Measurements from ENCODE around the gene VAV2. TPM values are rescaled to one million over a fixed set of nuclear protein-coding genes. Genes with fewer than 3 reads are reported as not detected.

VAV2 gene
- total RNA-seq, 1 donor from 2014 or later = 12.7 TPM

DNA sequence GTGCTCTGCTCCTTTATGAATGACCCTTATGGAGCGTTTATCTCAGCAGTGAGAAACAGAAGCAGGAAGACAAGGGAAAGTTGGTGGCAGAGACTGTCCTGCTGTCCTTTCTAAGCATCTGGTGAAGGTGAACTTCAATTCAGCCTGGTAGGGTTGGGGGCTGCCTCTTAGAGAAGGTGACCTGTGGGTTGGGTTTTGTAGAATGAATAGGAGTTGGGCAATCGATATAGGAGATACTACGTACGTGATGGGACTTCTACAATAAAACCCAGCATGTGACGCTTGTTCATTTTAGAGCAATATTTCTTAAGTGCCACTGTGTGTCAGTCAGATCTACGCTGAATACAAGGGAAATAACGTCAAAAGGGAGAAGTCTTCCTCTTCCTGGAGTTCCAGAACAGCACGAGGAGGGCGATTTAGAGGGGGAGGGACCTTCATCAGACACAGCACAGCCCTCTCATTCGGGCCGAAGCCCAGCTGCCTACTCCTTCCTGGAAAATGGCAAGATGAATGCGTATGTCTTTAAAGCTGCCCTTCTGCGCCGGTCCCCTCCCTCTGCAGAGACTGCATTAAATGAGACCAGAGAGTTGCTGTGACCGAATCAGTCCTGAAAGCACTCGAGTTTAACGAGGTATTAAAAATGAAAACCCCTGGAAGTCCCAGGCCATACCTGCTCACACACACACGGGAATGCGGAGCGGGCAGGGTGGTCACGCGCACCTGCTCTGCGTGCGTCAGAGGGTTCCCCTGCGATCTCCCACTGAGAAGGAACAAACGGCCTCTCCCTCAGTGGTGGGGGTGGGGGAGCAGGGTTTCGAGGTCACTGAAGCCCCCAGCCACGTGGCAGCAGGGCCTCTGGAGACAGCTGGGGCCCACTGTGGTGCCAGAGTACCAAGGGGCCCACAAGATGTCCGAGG is 168.7 kb downstream of the VAV2 start:
- H3K9me3 ChIP-seq = no peaks in the 10 kb centered on the region
- intact Hi-C loops (cut with DNase I) = no loop called here
- TF ChIP-seq, protein P1, sequence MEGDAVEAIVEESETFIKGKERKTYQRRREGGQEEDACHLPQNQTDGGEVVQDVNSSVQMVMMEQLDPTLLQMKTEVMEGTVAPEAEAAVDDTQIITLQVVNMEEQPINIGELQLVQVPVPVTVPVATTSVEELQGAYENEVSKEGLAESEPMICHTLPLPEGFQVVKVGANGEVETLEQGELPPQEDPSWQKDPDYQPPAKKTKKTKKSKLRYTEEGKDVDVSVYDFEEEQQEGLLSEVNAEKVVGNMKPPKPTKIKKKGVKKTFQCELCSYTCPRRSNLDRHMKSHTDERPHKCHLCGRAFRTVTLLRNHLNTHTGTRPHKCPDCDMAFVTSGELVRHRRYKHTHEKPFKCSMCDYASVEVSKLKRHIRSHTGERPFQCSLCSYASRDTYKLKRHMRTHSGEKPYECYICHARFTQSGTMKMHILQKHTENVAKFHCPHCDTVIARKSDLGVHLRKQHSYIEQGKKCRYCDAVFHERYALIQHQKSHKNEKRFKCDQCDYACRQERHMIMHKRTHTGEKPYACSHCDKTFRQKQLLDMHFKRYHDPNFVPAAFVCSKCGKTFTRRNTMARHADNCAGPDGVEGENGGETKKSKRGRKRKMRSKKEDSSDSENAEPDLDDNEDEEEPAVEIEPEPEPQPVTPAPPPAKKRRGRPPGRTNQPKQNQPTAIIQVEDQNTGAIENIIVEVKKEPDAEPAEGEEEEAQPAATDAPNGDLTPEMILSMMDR (IDR thresholded peaks at IDR 0.05) = no peak

DNA sequence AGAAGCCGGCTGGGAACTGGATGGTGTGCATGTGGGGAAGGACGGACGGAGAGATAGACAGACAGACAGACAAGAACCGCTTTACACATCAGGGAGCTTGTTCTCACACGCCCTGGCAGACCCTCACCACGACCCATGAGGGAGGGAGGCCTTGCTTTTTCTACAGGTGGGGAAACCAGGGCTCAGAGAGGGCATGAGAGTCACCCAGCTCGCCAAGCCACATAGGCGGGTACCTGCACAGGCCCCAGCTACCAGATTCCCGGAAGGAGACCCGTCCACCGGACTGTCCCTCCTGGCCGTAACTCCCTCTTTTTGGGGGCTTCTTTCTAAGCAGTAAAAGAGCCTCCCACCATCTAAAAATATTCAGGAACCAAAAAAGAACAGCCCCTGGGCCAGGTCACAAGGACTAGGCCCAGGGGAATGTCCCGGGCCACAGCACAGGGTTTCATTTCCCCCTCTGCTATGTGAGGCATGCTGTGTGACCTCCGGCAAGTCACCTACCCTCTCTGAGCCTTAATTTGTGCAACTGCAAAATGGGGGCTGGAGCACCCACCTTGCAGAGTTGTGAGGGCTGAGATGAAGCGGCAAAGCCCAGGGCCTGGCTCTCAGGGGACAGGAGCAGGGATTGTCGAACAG is 169.6 kb downstream of the VAV2 start:
- H3K9me3 ChIP-seq = no peaks in the 10 kb centered on the region
- no peak overlapping the region for H3K27ac ChIP-seq
- H3K4me3 ChIP-seq = no peak overlapping the region
- no peak for DNase-seq (ENCODE audit: low spot score in 2 of 2)
- H3K4me1 ChIP-seq = no peaks in the 10 kb centered on the region
- TF ChIP-seq, protein P1 (IDR thresholded peaks at IDR 0.05) = no peak
- H3K36me3 ChIP-seq = no peaks in the 10 kb centered on the region
- intact Hi-C loops (cut with DNase I) = no loop called here
- H3K27me3 ChIP-seq = no peaks in the 10 kb centered on the region

More for the DNA sequence above, 168.7 kb downstream of the VAV2 start:
- Histone ChIP-seq H3K27me3 (no peaks in the 10 kb centered on the region), H3K4me3 (no peak overlapping the region), H3K4me1 (no peaks in the 10 kb centered on the region), H3K36me3 (no peaks in the 10 kb centered on the region), H3K27ac (no peak overlapping the region)
- no peak for DNase-seq (ENCODE audit: low spot score in 2 of 2)

DNA sequence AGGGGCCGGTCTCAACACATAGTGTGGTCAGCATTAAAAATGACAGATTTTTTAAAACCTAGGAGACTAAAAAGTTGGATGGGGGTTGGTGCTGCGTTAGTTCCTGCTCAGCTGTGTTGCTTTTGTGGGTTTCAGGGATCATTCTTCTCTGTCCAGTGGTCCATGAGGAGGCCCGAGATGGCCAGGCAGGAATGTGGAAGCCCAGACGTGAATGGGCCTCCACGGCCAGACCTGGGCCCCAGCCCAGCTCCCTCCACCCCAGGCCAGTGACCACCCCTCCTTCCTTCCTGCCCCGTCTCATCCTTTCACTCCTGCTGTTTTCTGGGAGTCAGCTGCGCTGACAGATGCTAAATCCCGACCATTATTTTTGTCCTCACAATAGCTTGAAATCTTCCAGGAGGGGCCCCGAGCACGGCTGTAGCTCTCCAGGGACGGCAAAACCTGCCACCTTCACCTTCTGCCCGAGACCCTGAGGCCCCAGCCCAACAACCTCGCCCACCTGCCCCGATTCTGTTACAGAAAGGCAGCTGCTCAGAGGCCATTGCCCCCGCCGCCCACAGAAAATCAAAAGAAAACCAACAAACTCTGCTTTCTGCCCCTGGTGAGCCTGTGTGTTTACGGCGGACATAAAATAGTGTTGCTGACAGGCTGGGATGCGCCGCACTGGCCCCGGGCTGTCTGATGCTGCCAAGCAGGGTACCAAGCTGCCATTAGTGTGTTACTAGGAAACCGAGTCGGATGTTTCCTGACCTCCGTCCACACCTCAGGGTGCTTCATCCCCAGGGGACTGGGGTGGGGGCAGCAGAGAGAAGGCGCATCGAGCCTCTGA is 170.3 kb downstream of the VAV2 start:
- H3K27ac ChIP-seq = no peak overlapping the region
- no peaks in the 10 kb centered on the region for H3K36me3 ChIP-seq
- no peak overlapping the region for H3K4me3 ChIP-seq
- no peaks in the 10 kb centered on the region for H3K4me1 ChIP-seq
- intact Hi-C loops (cut with DNase I) = no loop called here
- DNase-seq (ENCODE audit: low spot score in 2 of 2) = no peak
- TF ChIP-seq, protein P1 (IDR thresholded peaks at IDR 0.05) = no peak
- no peaks in the 10 kb centered on the region for H3K9me3 ChIP-seq
- H3K27me3 ChIP-seq = no peaks in the 10 kb centered on the region

DNA sequence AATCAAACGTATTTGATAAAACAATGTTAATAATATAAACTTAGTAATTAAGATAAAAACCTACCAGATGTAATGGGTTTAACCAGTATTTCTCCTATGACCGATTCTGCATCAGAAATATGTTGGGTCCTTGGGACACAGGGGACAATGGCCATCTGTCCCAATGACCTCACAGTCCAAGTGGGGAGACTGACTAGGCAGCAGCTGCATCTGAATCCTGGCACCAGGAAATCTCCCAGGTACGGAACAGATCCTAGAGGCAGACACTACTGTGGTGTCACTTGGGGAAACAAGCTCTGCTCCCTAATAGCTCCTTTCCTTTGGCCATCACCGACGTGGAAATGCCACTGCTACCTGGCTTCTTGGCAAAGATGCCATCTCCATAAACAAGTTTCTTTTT is 172.2 kb downstream of the VAV2 start:
- Histone ChIP-seq H3K27me3 (no peaks in the 10 kb centered on the region), H3K36me3 (no peaks in the 10 kb centered on the region), H3K4me3 (no peak overlapping the region), H3K9me3 (no peaks in the 10 kb centered on the region), H3K27ac (no peak overlapping the region), H3K4me1 (no peaks in the 10 kb centered on the region)
- DNase-seq (ENCODE audit: low spot score in 2 of 2) = no peak
- TF ChIP-seq, protein P1 (IDR thresholded peaks at IDR 0.05) = no peak
- intact Hi-C loops (cut with DNase I) = no loop called here

DNA sequence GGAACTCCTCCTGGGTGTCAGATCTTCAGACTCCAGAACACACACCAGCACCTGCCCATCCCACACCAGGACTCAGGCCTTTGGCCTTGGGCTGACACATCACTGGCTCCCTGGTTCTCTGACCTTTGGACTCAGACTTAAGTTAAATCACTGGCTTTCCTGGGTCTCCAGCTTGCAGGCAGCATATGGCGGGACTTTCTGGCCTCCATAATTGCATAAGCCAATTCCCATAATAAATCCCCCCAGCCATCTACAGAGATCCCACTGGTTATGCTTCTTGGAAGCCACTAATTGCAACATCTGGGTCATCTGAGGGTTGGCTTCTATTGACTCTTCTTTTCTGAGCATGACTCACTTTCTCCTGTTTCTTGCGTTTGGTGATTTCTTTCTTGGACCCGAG is 173.7 kb downstream of the VAV2 start:
- Histone ChIP-seq H3K9me3 (no peaks in the 10 kb centered on the region), H3K36me3 (no peaks in the 10 kb centered on the region), H3K4me3 (no peak overlapping the region), H3K4me1 (no peaks in the 10 kb centered on the region), H3K27me3 (no peaks in the 10 kb centered on the region), H3K27ac (no peak overlapping the region)
- intact Hi-C loops (cut with DNase I) = no loop called here
- no peak for DNase-seq (ENCODE audit: low spot score in 2 of 2)
- TF ChIP-seq, protein P1 (IDR thresholded peaks at IDR 0.05) = no peak
